Femur (tissue), 1 donor: Measurements from ENCODE around the gene EFCAB6.

ENCODE experiments used
- DNase-seq: peaks from one replicate; pipeline ENCODE4 v3.0.0-alpha.2; 2017

EFCAB6 gene

DNA sequence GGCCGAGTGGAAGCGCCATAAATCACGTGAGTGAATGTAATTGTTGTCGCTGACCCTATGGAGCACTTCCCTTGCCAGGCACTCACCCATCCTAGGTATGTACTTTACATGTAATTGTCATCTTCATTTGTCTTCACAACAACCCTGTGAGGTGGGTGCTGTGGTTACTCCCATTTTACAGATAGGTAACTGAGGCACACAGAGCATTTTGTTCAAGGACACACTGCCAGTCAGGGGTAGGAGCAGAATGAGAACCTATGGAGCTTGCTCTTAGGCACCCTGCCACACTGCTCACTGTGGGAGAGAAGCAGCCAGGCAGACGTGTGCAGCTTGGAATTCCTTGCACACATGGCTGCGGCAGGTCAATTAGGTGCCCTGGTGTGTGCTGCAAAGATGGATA lies 785 bp upstream of the EFCAB6 start:
- no peak for DNase-seq

DNA sequence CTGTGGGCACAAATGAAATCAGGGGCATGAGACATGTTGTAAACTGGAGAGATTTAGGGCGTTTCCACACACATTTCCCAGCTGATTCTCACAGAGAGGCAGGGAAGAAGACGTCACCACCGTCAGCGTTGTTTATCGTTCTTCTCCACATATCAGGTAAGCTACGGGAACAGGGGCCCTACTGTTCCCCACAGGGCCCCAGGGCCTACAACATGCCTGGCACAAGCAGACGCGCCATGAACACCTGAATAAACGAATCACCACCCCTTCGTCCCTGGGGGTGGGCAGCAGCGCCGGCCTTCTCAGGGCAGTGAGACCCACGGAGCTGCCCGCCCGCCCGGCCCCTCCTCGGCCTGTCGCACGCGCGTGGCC lies 342 bp downstream of the EFCAB6 start:
- no peak for DNase-seq

- DNase-seq, result no peak
Observed at GRCh38 chr22:43802897-43803495, 9.1 kb downstream of the EFCAB6 start.

DNA sequence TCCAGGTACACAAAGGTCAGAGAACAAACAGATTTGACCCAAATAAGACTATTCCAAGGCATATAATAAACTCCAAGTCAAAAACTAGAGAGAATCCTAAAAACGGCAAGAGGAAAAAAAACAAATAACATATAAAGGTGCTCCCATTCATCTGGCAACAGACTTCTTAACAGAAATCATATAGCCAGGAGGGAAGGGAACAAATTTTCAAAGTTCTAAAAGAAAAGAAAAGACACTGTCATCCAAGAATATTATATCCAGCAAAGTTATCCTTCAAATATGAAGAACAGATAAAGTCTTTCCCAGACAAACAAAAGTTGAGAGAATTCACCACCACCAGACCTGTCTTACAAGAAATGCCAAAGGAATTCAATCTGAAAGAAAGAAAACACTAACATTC lies 11.1 kb downstream of the EFCAB6 start:
- no peak for DNase-seq

- DNase-seq, result no peak
Observed at GRCh38 chr22:43798492-43798891, 13.6 kb downstream of the EFCAB6 start.

GRCh38 chr22:43796567-43796966 lies 15.5 kb downstream of the EFCAB6 start:
- DNase-seq, result peak; percentile 45

GRCh38 chr22:43795320-43795719 lies 16.8 kb downstream of the EFCAB6 start:
- no peak for DNase-seq

DNA sequence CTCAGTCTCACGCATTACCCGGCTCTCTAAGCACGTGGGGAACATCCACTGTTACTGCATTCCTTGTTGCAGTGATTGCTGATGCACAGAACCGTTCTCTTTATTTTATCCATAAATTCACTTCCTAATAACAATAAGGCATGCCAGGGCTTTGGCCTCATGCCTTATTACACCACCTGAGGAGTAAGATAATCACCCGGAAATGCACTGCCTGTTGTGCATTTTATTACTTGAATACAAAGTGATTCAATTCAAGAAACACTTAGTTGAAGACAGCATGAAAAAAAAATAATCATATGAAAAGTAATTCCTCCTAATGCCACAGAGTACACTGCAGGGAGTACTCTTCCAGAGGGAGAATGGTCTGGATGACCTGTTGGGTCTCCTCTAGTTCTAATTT lies 19.2 kb downstream of the EFCAB6 start:
- no peak for DNase-seq

GRCh38 chr22:43789452-43789851 lies 22.7 kb downstream of the EFCAB6 start:
- no peak for DNase-seq

DNA sequence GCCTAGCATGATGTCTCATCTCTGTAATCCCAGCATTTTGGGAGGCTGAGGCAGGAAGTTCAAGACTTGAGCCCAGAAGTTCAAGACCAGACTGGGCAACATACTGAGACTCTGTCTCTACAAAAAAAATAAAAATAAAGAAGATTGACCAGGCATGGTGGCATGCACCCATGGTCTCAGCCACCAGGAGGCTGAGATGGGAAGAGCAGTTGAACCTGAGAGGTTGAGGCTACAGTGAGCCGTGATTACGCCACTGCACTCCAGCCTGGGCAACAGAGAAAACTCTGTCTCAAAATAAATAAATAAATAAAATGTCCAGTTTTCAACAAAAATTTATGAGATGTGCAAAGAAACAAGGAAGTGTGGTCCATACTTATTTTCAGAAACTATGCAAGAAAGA lies 28.3 kb downstream of the EFCAB6 start:
- DNase-seq, result no peak

- DNase-seq, result no peak
Observed at GRCh38 chr22:43782448-43782847, 29.7 kb downstream of the EFCAB6 start.

DNA sequence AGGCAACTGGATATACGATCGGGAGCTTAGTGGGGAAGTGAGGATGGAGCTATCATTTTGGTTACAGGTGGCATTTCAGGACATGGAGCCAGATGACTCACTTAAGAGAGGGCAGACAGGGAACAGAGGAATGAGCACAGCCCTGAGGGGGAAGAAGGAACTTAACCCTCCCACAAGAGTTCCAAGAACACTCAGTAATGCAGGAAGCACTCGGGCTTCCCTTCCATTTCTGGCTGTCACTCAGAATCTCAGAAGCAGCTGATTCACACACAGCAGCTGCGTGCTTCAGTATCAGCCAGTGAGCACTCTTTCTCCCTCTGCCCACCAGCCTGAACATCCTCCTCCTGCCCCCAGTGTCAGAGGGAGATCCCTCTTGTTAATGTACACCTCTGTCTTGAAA lies 34.8 kb downstream of the EFCAB6 start:
- no peak for DNase-seq

- DNase-seq, result no peak
Observed at GRCh38 chr22:43776081-43776670, 35.9 kb downstream of the EFCAB6 start.

- DNase-seq, result no peak
Observed at GRCh38 chr22:43774318-43774915, 37.7 kb downstream of the EFCAB6 start.

DNA sequence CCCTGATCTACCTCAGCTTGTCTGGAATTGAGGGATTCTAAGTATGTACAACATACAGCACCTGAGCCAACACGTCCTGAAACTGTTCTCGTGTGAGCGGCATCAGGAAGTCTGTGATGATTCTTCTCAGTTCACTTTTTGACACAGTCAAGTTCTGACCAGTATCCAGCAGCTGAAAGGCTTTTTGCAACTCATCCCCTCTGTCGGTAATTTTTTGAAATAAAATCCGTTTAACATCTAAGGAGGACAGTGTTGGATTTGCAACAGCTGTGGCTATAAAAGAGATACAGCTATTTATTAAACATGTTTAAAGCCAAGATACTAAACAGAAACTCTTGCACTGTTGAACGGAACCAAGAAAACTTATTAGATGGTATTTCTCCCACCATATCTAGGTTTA lies 39.3 kb downstream of the EFCAB6 start:
- DNase-seq, result no peak

DNA sequence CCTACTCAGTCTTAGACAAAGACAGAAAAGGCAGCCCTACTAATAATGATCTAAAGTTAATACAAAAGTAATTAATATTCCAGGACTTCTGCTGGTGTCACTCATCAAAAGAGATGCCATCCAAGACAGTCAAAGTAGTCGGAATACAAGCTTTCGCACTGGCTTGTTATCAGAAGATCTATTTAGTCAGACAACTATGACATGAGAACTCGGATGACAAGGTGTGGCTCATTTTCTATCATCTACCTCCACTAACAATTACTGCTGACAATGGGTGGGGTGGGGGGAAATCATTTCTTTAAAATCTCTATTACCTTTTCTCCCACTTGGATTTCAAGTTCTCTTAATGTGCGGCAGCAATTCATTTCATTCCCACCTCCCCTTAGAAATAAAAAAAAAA lies 56.7 kb downstream of the EFCAB6 start:
- DNase-seq, result no peak

- DNase-seq, result no peak
Observed at GRCh38 chr22:43755011-43755410, 57.1 kb downstream of the EFCAB6 start.

GRCh38 chr22:43754176-43754575 lies 57.9 kb downstream of the EFCAB6 start:
- no peak for DNase-seq

DNA sequence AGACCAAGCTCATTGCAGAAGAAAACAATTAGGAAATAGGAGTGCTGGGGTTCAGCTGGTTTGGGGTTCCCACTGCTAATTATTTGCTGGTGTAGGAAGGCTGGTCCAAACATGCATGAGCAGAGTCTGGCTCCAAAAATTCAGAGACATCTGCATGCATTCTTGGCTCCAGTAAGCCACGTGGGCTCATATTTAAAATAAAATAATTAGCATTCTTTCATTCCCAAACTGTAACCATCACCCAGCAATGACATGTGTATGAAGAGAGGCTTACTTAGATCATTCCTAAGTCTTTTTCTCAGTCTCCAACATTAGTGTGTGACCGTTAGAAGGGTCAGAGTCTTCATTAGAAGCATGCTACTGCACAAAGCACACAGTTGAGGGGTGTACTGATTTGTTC lies 58.4 kb downstream of the EFCAB6 start:
- DNase-seq, result no peak

- DNase-seq, result no peak
Observed at GRCh38 chr22:43750751-43751150, 61.4 kb downstream of the EFCAB6 start.

GRCh38 chr22:43749473-43749872 lies 62.6 kb downstream of the EFCAB6 start:
- no peak for DNase-seq

DNA sequence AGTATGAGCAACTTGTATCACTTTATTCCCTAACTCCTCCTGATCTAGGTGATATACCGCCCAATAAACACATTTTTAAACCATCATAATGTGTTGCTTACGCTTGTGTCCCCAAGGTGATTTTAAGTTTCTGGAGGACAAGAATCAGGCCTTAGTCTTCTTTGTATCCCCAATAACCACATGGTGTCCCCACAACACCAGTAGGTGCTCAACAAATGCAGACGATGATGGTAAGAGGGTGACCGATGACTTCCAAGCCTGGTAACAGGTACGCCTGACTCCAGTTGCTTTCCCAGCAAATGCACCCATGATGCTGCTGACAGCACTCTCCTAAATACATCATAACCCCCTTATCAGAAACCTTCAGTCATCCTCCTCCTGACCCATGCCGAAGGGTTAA lies 64.2 kb downstream of the EFCAB6 start:
- no peak for DNase-seq

- DNase-seq, result no peak
Observed at GRCh38 chr22:43747058-43747457, 65.0 kb downstream of the EFCAB6 start.

DNA sequence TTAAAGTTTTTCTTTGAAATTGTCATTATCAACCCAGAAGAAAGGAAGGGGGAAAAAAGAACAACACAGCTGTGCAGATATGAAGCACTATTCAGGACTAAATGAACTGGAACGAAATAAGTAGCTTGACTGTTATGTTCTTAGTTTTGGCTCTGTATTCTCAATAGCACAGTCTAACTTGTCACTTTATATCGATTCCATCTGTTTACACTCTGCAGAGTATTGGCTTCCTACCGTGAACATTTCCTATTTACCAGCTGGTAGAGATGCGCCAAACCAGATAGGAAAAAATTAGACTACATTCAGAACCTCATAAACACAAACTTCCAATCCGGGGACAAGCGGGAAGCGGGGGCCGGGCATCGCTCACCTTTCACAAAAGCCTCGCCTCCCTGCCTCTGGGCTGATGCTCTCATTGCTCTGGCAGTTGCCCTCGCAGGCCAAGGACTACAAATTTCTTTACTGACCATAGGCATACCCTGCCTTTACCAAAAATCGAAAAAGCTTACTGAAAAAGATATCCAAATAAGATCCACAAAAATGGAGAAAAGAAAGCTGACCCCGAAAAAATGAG lies 66.2 kb downstream of the EFCAB6 start:
- DNase-seq, result no peak

GRCh38 chr22:43745411-43745770 lies 66.7 kb downstream of the EFCAB6 start:
- DNase-seq, result no peak
